Cardiac fibroblast (primary cell): Measurements from ENCODE around the gene CHGA.

Experiments used
- DNase-seq, 2 donors: peaks; one replicate each; pipeline versions ENCODE4 v3.0.0 to v3.0.0-alpha.2; 2010; ENCODE audit warnings: low read depth in 2 of 2
- H3K4me3 ChIP-seq, 2 donors: replicated peaks in 1 of 2; 1 replicate in 1 of 2; 2 replicates in 1 of 2; pipeline ENCODE4 v1.5.1; 2011; ENCODE audit warnings: low read depth in 2 of 2, low read length in 2 of 2, mild to moderate bottlenecking in 2 of 2, moderate library complexity in 1 of 2
- TF ChIP-seq, protein P1 (sequence below): IDR thresholded peaks from one replicate; pipeline ENCODE4 v1.5.1; 2011; ENCODE audit warnings: low read depth, mild to moderate bottlenecking, low read length, inconsistent platforms

CHGA gene

DNA sequence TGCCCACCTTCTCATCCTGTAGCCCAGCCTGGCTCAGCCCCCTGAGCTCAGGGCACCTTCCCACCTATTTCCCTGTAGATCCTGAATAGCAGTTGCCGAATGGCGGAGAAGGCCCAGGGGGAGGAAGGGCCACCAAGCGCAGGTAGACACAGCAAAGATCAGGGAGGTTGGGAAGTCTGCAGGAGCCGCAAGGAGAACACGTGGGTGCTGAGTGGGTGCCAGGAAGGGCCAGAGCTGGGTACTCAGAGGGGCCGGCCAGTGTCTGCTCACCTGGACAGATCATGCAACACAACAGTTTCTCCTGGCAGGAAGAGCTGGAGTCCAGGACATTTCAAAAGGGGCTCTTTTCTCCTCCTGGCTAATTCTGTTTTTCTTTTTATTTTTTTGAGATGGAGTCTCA lies 30.6 kb downstream of the CHGA start:
- no peak overlapping the region for H3K4me3 ChIP-seq
- TF ChIP-seq, protein P1, sequence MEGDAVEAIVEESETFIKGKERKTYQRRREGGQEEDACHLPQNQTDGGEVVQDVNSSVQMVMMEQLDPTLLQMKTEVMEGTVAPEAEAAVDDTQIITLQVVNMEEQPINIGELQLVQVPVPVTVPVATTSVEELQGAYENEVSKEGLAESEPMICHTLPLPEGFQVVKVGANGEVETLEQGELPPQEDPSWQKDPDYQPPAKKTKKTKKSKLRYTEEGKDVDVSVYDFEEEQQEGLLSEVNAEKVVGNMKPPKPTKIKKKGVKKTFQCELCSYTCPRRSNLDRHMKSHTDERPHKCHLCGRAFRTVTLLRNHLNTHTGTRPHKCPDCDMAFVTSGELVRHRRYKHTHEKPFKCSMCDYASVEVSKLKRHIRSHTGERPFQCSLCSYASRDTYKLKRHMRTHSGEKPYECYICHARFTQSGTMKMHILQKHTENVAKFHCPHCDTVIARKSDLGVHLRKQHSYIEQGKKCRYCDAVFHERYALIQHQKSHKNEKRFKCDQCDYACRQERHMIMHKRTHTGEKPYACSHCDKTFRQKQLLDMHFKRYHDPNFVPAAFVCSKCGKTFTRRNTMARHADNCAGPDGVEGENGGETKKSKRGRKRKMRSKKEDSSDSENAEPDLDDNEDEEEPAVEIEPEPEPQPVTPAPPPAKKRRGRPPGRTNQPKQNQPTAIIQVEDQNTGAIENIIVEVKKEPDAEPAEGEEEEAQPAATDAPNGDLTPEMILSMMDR = no peak
- no peak for DNase-seq

DNA sequence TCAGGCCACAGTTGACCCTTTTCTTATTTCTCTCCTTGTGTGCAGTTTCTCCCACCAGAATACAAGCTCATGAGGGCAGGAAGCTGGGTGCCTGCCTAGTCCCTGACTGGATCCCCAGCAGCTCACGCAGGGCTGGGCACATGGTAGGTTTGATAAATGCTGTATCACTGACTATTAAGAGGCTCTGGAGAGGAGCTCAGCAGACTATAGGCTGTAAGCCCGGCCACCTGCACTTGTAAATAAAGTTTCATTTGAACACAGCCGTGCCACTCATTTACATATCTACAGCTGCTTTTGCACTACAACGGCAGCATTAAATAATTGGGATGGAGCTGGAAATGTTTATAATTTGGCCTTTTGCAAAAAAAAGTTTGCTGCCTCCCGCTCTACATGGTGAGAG lies 32.0 kb downstream of the CHGA start:
- no peak for DNase-seq
- TF ChIP-seq, protein P1 = no peak
- H3K4me3 ChIP-seq = no peak overlapping the region

DNA sequence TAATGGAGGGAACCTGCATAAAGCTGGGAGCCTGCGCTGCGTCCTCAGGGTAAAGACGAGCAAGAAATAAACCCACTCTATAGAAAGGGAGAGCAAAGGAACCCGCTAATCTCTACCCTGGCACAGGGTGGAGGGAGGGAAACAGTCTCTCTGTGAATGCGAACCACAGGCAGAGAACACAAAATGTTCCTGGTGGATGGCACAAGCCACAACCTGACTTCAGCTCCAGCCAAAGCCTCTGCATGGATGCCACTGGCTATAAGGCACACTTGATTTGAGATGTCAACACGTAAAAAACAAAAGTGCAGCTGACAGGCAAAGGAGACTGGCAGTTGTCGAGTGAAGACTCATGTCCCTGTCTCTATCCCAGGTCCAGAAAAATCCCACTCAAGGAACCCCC lies 32.4 kb downstream of the CHGA start:
- DNase-seq = no peak
- TF ChIP-seq, protein P1 = no peak
- no peak overlapping the region for H3K4me3 ChIP-seq

DNA sequence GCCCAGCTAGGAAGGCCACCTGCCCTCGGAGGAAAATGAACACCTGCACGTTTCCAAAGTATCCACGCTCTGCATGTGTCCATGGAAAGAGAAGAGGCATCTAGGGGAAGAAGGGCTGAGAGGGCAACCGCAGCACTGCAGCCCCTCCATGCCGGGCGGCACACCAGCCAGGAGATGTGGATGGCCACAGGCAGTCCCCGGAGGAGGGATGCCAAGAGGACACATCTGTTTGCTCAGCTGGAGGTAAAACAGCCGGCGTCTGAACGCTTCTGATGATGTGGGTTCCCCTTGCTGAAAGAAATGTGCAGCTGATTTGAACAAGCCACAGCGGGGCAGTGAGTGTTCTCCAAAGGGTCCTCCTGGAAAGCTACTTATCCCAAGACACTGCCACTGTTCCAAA lies 34.0 kb downstream of the CHGA start:
- TF ChIP-seq, protein P1 = no peak
- no peak for DNase-seq
- no peak overlapping the region for H3K4me3 ChIP-seq

DNA sequence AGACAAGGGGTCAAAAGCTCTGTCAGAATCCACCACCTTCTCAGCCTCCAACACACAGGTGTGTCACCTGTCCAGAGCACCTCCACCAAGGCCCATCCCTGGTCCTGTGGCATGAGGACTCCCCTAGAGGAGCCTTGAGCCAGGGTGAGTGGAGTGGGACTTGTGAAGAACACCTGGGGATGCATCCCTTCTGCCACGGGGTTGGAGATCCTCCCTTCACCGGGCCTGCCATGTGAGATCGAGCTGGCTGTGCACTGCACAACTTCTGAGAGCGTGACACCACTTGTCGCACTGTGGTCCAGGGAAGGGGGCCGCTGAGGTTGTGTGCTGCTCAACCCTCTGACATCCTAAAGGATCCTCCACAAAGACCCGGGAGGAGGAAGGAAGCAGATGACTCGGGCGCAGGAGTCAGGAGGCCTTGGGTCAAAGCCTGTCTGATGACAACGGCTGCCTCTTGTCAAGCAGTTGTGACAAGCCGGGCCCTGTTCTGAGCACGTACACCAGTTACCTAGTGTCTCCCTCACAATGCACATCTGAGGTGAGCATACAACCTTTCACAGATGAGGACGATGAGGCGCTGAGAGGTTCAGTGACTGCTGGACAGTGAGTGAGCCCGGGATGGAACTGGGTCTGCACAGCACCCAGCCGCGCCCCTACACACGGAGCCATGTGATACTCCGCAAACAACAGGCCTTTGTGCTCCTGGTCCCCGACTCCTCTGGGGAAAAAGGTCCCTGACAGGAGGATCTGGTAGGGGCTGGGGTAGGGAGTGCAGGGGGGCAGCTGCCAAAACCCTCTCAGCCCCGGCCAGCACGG lies 35.6 kb downstream of the CHGA start:
- DNase-seq = no peak
- TF ChIP-seq, protein P1 = no peak
- H3K4me3 ChIP-seq = no peak overlapping the region

DNA sequence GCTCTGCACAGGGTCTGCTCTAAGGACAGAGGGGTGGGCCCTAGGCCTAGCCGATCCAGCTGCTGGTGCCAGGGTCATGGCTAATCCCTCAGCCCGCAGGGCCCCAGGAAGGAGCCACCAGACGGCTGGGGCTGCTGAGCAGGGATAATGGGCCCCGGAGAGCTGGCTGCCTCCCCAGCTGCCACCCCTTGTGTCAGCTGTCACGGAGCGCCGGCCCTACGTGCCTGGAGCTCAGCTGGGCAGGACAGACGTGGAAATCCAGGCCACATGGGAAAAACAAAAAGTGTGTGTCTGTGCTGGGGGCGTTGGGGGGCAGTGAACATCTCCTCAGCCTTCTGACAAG lies 36.2 kb downstream of the CHGA start:
- no peak overlapping the region for H3K4me3 ChIP-seq
- TF ChIP-seq, protein P1 = no peak
- DNase-seq = no peak
